ENCODE measurements around the gene C1QTNF12.

C1QTNF12 gene

DNA sequence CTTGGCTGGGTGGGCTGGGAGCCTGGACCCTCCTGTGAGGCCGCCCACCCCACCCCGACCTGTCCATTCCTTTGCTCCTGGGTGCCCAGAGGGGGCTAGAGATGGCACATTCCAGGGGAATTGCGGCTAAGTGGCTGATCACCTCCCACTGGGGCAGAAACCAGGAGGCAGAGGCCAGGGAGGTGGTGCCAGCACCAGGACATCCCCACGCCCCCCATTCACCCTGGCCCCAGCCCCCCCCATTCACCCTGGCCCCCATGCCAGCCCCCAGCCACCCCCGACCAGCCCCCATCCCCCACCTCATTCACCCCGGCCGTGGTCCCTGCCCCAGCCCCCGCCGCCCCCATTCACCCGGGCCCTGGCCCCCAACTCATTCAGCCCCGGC lies 6.2 kb downstream of the C1QTNF12 start:
- no peaks in the 10 kb centered on the region; the same call in 1 of the 2 replicates for H3K36me3 ChIP-seq (ENCODE audit: insufficient read depth, low read length)
- no peaks in the 10 kb centered on the region for H3K9me2 ChIP-seq (ENCODE audit: low read depth, low read length)
- no peak overlapping the region for H2AFZ ChIP-seq (ENCODE audit: low read length)
- peaks cover 27% of the 10 kb centered on the region; the same call in 1 of the 2 replicates for H3K27me3 ChIP-seq (ENCODE audit: insufficient read depth, low read length)
- no peaks in the 10 kb centered on the region for H3K79me2 ChIP-seq (ENCODE audit: insufficient read depth, low read length)
- no peak overlapping the region for H3K4me2 ChIP-seq (ENCODE audit: low read length)
- H3K9me3 ChIP-seq (ENCODE audit: low read length) = no peaks in the 10 kb centered on the region
- H3K4me1 ChIP-seq (ENCODE audit: insufficient read depth, low read length, severe bottlenecking) = no peaks in the 10 kb centered on the region
- no peak overlapping the region for H3K4me3 ChIP-seq (ENCODE audit: low read depth, low read length, poor library complexity, severe bottlenecking)
- no peaks in the 10 kb centered on the region for H3F3A ChIP-seq (ENCODE audit: insufficient read depth, low read length)
- no peak overlapping the region for H3K27ac ChIP-seq (ENCODE audit: low read depth, low read length, poor library complexity, severe bottlenecking)
- TF ChIP-seq, protein P1, sequence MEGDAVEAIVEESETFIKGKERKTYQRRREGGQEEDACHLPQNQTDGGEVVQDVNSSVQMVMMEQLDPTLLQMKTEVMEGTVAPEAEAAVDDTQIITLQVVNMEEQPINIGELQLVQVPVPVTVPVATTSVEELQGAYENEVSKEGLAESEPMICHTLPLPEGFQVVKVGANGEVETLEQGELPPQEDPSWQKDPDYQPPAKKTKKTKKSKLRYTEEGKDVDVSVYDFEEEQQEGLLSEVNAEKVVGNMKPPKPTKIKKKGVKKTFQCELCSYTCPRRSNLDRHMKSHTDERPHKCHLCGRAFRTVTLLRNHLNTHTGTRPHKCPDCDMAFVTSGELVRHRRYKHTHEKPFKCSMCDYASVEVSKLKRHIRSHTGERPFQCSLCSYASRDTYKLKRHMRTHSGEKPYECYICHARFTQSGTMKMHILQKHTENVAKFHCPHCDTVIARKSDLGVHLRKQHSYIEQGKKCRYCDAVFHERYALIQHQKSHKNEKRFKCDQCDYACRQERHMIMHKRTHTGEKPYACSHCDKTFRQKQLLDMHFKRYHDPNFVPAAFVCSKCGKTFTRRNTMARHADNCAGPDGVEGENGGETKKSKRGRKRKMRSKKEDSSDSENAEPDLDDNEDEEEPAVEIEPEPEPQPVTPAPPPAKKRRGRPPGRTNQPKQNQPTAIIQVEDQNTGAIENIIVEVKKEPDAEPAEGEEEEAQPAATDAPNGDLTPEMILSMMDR (IDR thresholded peaks at IDR 0.05; ENCODE audit: low read length) = no peak
- no peak for TF ChIP-seq EZH2 (IDR thresholded peaks at IDR 0.05; ENCODE audit: borderline replicate concordance, low read length)
- no peaks in the 10 kb centered on the region for H4K20me1 ChIP-seq (ENCODE audit: insufficient read depth, low read length)
- no peak overlapping the region for H3K9ac ChIP-seq (ENCODE audit: low read length)

DNA sequence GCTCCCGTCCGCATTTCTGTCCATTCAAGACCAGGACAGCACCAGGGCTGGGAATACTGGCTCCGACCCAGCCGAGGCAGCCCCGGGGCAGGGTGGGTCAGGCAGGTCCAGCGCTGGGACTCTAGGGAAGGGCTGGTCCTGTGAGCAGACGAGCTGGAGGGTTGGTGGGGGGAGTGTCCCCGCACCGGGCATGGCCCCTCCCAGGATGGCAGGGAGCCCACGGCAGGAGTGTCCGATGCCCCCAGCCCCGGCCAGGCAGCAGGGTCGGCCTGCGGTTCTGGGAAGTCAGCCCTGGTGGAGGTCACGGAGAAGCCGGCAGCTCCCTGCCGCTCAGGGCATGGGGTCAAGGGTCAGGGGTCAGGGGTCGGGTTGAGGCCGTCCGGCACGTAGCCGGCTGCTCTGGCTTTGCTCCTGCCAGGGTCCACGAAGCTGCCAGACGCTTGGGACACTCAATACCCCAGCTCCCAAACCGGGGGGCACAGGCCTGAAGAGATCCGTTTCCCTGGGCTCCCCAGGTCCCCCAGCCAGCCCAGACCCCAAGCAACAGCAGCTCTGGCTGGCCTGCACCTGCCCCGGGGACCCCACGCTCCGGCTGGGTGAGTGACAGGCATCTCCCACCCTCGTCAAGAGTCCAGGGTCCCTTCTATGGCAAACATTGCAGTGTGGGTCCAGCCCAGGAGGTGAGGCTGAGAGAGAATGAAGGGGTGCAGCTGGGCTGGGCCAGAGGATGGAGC lies 6.7 kb downstream of the C1QTNF12 start:
- Histone ChIP-seq H3K4me2 (ENCODE audit: low read length) (no peak overlapping the region), H3K4me1 (ENCODE audit: insufficient read depth, low read length, severe bottlenecking) (no peaks in the 10 kb centered on the region), H3K79me2 (ENCODE audit: insufficient read depth, low read length) (no peaks in the 10 kb centered on the region), H3K9ac (ENCODE audit: low read length) (no peak overlapping the region), H3K27ac (ENCODE audit: low read depth, low read length, poor library complexity, severe bottlenecking) (no peak overlapping the region), H3K36me3 (ENCODE audit: insufficient read depth, low read length) (peaks cover 5% of the 10 kb centered on the region; the same call in 1 of the 2 replicates), H3K9me3 (ENCODE audit: low read length) (no peaks in the 10 kb centered on the region), H3K4me3 (ENCODE audit: low read depth, low read length, poor library complexity, severe bottlenecking) (no peak overlapping the region), H2AFZ (ENCODE audit: low read length) (no peak overlapping the region), H3K9me2 (ENCODE audit: low read depth, low read length) (no peaks in the 10 kb centered on the region), H4K20me1 (ENCODE audit: insufficient read depth, low read length) (no peaks in the 10 kb centered on the region), H3F3A (ENCODE audit: insufficient read depth, low read length) (no peaks in the 10 kb centered on the region), H3K27me3 (ENCODE audit: insufficient read depth, low read length) (peaks cover 27% of the 10 kb centered on the region; the same call in 1 of the 2 replicates)
- TF ChIP-seq, protein P1 (IDR thresholded peaks at IDR 0.05; ENCODE audit: low read length) = no peak
- TF ChIP-seq EZH2 (IDR thresholded peaks at IDR 0.05; ENCODE audit: borderline replicate concordance, low read length) = no peak

DNA sequence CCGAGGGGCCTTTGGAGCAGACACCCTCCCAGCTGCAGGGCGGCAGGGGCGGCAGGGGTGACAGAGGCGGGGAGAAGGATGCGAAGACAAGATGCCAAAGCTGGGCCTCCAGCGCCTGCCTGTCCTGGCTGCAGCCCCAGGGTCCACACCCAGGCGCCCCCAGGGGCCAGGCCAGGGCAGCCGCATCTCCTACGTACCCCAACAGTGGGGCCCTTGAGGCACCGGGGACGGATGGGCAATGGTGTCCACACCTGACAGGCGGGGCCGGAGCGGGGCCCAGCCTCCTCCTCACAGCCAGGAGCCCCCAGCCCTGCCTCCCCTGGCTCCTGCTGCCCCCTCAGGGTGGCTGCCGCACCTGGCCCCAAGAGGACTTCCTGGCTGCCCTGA lies 7.3 kb downstream of the C1QTNF12 start:
- no peak overlapping the region for H2AFZ ChIP-seq (ENCODE audit: low read length)

More for the DNA sequence above, 7.3 kb downstream of the C1QTNF12 start:
- TF ChIP-seq, protein P1 (IDR thresholded peaks at IDR 0.05; ENCODE audit: low read length) = no peak
- no peak for TF ChIP-seq EZH2 (IDR thresholded peaks at IDR 0.05; ENCODE audit: borderline replicate concordance, low read length)
- H3K4me2 ChIP-seq (ENCODE audit: low read length) = no peak overlapping the region
- H3K4me1 ChIP-seq (ENCODE audit: insufficient read depth, low read length, severe bottlenecking) = no peaks in the 10 kb centered on the region
- peaks cover 10% of the 10 kb centered on the region; the same call in 1 of the 2 replicates for H3K36me3 ChIP-seq (ENCODE audit: insufficient read depth, low read length)
- no peaks in the 10 kb centered on the region for H3K9me3 ChIP-seq (ENCODE audit: low read length)
- no peaks in the 10 kb centered on the region for H3F3A ChIP-seq (ENCODE audit: insufficient read depth, low read length)
- no peak overlapping the region for H3K9ac ChIP-seq (ENCODE audit: low read length)
- H3K27ac ChIP-seq (ENCODE audit: low read depth, low read length, poor library complexity, severe bottlenecking) = no peak overlapping the region
- H4K20me1 ChIP-seq (ENCODE audit: insufficient read depth, low read length) = no peaks in the 10 kb centered on the region
- H3K79me2 ChIP-seq (ENCODE audit: insufficient read depth, low read length) = no peaks in the 10 kb centered on the region
- H3K27me3 ChIP-seq (ENCODE audit: insufficient read depth, low read length) = peaks cover 31% of the 10 kb centered on the region; the same call in 1 of the 2 replicates
- no peaks in the 10 kb centered on the region for H3K9me2 ChIP-seq (ENCODE audit: low read depth, low read length)
- no peak overlapping the region for H3K4me3 ChIP-seq (ENCODE audit: low read depth, low read length, poor library complexity, severe bottlenecking)

Measured in OCI-LY1 (cell line).